Cardiac muscle cell (in vitro differentiated cells and primary cell): ENCODE data around the gene ATP2B2. TPM values are rescaled to one million over a fixed set of nuclear protein-coding genes. Genes with fewer than 3 reads are reported as not detected.

Experiments used
- DNase-seq, 2 donors: peaks; one replicate each; pipeline versions ENCODE4 v3.0.0 to v3.0.0-alpha.2; 2010 to 2017; ENCODE audit warnings: low read depth in 1 of 2, low spot score in 1 of 2
- H3K27ac ChIP-seq: fragments of 200-600 bp; sonication (generic); 2 replicates; pipeline ENCODE4 v1.5.1; 2016
- H3K27me3 ChIP-seq: fragments of 200-600 bp; sonication (generic); 2 replicates; pipeline ENCODE4 v1.6.0; 2016; ENCODE audit warnings: control low read depth
- H3K36me3 ChIP-seq: fragments of 200-600 bp; sonication (generic); 2 replicates; pipeline ENCODE4 v1.5.1; 2016; ENCODE audit warnings: control low read depth
- H3K4me1 ChIP-seq: fragments of 200-600 bp; sonication (generic); 2 replicates; pipeline ENCODE4 v1.8.1; 2017; ENCODE audit warnings: low read depth, mild to moderate bottlenecking, mixed run types
- H3K4me3 ChIP-seq: fragments of 200-600 bp; sonication (generic); 2 replicates; pipeline ENCODE4 v1.5.1; 2016; ENCODE audit warnings: mild to moderate bottlenecking
- H3K9me3 ChIP-seq: fragments of 200-600 bp; sonication (generic); 2 replicates; pipeline ENCODE4 v1.5.1; 2017; ENCODE audit warnings: low read depth, mild to moderate bottlenecking, control low read depth
- polyA plus RNA-seq: library from polyadenylated mRNA; unstranded; fragments of >200 nt; fragmentation: Nextera tagmentation; extraction: Ambion mirVana; gene quantifications from 2 replicates; pipeline ENCODE4 v1.2.1, GENCODE V29; 2016
- total RNA-seq: library from RNA; depleted of rRNA; stranded (reverse); fragments of >200 nt; gene quantifications from 2 replicates; pipeline ENCODE4 v1.2.3, GENCODE V29; 2016
- TF ChIP-seq, protein P1 (sequence below): IDR thresholded peaks from 2 replicates; pipeline ENCODE4 v1.5.1; 2012; ENCODE audit warnings: low read depth, mild to moderate bottlenecking, low read length

ATP2B2 gene
- total and polyA plus RNA-seq, 2 experiments from 2014 or later, result 0.22 to 0.77 TPM

DNA sequence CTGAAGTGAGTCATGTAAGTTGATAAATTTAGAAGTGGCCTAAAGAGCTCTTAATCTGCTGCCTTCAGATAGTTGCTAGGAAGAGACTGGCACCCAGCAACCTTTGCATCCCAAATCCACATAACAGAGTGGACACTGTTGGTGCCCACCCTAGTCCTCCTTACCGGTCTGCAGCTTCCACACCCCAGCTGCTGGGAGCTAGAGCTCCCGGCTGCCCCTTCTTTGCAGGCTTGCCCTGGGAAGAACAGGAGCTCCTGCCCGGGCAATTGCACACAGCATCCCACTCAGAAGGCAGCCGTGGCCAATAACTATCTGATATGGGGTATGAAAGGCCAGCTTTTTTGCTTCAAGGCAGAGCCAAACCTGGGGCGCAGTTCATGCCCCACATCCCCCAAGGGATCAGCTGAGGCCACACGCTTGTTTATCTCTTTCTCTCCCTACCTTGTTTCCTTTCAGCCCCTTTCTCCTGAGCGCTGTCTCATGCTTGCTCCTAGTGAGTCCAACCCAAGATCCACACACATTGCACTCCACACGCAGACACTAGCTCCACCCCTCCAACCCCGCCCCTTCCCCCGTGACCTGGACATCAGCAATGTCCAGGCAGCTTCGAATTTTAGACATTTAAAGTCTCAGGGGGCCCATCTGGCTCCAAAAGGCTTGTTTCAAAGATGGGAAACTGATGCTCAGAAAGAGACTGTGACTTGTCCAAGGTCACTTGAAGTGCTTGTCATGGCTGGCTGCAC, 9.1 kb downstream of the ATP2B2 start:
- TF ChIP-seq, protein P1, sequence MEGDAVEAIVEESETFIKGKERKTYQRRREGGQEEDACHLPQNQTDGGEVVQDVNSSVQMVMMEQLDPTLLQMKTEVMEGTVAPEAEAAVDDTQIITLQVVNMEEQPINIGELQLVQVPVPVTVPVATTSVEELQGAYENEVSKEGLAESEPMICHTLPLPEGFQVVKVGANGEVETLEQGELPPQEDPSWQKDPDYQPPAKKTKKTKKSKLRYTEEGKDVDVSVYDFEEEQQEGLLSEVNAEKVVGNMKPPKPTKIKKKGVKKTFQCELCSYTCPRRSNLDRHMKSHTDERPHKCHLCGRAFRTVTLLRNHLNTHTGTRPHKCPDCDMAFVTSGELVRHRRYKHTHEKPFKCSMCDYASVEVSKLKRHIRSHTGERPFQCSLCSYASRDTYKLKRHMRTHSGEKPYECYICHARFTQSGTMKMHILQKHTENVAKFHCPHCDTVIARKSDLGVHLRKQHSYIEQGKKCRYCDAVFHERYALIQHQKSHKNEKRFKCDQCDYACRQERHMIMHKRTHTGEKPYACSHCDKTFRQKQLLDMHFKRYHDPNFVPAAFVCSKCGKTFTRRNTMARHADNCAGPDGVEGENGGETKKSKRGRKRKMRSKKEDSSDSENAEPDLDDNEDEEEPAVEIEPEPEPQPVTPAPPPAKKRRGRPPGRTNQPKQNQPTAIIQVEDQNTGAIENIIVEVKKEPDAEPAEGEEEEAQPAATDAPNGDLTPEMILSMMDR, result no peak

DNA sequence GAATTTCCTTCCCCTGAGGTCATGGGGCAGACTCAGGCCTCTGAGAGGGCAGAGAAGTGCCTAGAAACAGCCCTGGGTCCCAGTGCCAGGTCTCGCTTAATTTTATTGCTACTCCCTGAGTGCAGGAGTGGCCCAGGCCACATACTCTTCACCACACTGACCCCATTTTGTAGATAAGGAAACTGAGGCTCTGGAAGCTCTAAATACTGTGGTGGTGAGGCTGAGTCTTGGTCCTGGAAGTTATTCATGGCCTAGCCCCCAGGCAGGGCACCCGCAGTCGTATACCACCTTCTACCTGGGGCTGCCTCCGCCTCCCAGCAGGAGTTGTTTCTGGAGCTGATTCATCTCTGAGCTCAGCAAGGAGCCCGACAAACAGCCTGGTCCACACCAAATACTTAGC, 9.8 kb downstream of the ATP2B2 start:
- H3K9me3 ChIP-seq, result no peaks in the 10 kb centered on the region
- no peaks in the 10 kb centered on the region for H3K4me1 ChIP-seq
- no peaks in the 10 kb centered on the region for H3K36me3 ChIP-seq
- H3K27me3 ChIP-seq, result no peaks in the 10 kb centered on the region
- no peak overlapping the region for H3K27ac ChIP-seq
- H3K4me3 ChIP-seq, result no peak overlapping the region
- DNase-seq, result no peak
- TF ChIP-seq, protein P1, result no peak

More for the DNA sequence above, 9.1 kb downstream of the ATP2B2 start:
- no peak overlapping the region for H3K27ac ChIP-seq
- DNase-seq, result no peak
- H3K9me3 ChIP-seq, result no peaks in the 10 kb centered on the region
- H3K4me3 ChIP-seq, result no peak overlapping the region
- H3K4me1 ChIP-seq, result no peaks in the 10 kb centered on the region
- no peaks in the 10 kb centered on the region for H3K27me3 ChIP-seq
- no peaks in the 10 kb centered on the region for H3K36me3 ChIP-seq

DNA sequence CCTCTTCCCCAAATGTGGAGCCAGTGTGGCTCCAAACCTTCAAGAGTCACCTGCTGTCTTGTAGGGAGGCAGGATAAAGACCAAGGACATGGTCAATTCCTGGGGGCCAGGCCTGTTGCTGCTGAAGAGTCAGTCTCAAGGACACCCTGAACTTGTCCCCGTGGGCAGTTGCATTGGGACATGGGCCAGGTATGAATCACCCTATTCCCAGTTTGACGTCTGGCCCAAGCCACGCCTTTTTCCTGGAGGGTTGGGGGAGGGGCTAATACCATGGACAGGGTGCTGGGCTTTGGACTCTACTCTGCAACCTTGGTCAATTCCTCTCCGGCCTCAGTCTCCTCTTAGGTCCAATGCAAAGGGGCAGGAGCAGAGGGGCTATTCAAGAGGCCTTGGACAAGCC, 10.4 kb downstream of the ATP2B2 start:
- H3K27ac ChIP-seq, result no peak overlapping the region
- H3K27me3 ChIP-seq, result no peaks in the 10 kb centered on the region
- H3K4me1 ChIP-seq, result no peaks in the 10 kb centered on the region
- DNase-seq, result peak; percentile 30 to 35
- no peaks in the 10 kb centered on the region for H3K9me3 ChIP-seq
- H3K36me3 ChIP-seq, result no peaks in the 10 kb centered on the region
- H3K4me3 ChIP-seq, result no peak overlapping the region
- TF ChIP-seq, protein P1, result no peak

DNA sequence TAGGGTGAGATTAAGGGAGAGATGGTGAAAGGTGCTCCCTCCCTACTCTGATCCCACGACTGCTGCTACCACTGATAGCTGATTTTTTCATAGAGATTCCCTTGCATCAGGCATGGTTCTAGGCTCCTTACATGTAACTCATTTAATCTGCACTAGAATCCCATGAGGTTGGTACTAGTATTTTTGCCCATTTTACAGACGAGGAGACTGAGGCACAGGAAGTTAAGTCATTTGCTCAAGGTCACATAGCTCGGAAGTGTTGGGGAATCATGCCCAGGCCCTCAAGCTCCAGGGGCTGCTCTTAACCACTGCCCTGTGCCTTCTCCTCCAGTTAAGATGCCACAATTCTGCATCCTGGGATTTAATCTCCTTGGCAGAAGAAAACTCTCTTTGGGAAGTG, 11.2 kb downstream of the ATP2B2 start:
- no peaks in the 10 kb centered on the region for H3K4me1 ChIP-seq
- no peaks in the 10 kb centered on the region for H3K36me3 ChIP-seq
- H3K9me3 ChIP-seq, result no peaks in the 10 kb centered on the region
- TF ChIP-seq, protein P1, result no peak
- no peaks in the 10 kb centered on the region for H3K27me3 ChIP-seq
- H3K4me3 ChIP-seq, result no peak overlapping the region
- H3K27ac ChIP-seq, result no peak overlapping the region
- DNase-seq, result no peak

DNA sequence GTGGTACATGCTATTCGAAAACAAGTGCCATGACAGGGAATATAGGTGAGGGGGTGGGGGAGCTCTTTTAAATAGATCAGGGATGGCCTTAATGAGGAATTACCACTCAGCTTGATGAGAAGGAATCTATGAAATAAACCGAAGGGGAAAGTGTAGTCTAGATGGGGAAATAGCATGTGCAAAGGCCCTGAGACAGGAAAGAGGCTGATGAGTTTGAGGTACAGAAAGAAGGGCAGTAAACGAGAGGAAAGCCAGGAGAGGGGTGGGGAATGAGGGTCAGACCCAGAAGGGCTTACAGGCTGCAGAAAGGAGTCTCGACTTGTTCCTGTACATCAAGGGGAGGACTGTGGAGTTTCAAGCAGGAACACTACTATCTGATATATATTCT, 12.2 kb downstream of the ATP2B2 start:
- TF ChIP-seq, protein P1, result no peak
- no peaks in the 10 kb centered on the region for H3K27me3 ChIP-seq
- H3K4me3 ChIP-seq, result no peak overlapping the region
- no peaks in the 10 kb centered on the region for H3K9me3 ChIP-seq
- no peaks in the 10 kb centered on the region for H3K36me3 ChIP-seq
- H3K4me1 ChIP-seq, result no peaks in the 10 kb centered on the region
- DNase-seq, result no peak
- H3K27ac ChIP-seq, result no peak overlapping the region
